Tibial nerve (tissue), 3 donors: Measurements from ENCODE around the gene ARTN.

ENCODE experiments used
- POLR2A ChIP-seq, 2 donors: fragments of 450-650 bp; IDR thresholded peaks; one replicate each; pipeline ENCODE4 v1.6.1; 2017; ENCODE audit warnings: antibody characterized with exemption in 2 of 2, mild to moderate bottlenecking in 2 of 2, moderate library complexity in 2 of 2
- TF ChIP-seq, protein P1 (sequence below), 5 experiments: fragments of 200-600 bp in 3 of 5; fragments of 450-650 bp in 2 of 5; sonication (generic) in 3 of 5; IDR thresholded peaks; one replicate each; pipeline ENCODE4 v1.5.1; 2016 to 2019; ENCODE audit warnings: antibody characterized with exemption in 5 of 5, mild to moderate bottlenecking in 3 of 5, moderate library complexity in 2 of 5

DNA sequence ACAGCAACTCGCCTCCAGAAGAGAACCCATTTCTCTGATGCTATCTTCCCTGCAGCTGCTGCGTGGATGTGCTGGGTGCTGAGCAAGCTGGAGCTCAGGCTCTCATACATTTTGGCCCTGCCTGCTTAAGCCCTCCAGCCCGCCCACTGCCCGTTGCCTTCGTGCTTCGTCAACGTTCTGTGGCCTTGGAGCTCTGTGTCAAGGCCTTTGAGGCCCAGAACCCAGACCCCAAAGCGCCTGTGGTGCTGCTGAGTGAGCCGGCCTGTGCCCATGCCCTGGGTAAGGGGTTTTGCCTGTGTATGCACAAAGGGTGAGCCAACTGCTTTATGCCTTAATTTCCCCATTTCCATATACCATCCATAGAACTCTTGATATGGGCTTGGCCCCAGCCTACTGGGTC, 37.3 kb downstream of the ARTN start:
- TF ChIP-seq, protein P1, sequence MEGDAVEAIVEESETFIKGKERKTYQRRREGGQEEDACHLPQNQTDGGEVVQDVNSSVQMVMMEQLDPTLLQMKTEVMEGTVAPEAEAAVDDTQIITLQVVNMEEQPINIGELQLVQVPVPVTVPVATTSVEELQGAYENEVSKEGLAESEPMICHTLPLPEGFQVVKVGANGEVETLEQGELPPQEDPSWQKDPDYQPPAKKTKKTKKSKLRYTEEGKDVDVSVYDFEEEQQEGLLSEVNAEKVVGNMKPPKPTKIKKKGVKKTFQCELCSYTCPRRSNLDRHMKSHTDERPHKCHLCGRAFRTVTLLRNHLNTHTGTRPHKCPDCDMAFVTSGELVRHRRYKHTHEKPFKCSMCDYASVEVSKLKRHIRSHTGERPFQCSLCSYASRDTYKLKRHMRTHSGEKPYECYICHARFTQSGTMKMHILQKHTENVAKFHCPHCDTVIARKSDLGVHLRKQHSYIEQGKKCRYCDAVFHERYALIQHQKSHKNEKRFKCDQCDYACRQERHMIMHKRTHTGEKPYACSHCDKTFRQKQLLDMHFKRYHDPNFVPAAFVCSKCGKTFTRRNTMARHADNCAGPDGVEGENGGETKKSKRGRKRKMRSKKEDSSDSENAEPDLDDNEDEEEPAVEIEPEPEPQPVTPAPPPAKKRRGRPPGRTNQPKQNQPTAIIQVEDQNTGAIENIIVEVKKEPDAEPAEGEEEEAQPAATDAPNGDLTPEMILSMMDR (IDR thresholded peaks at IDR 0.05): no peak
- no peak for TF ChIP-seq POLR2A (IDR thresholded peaks at IDR 0.05)
